Activated B cell treated with CpG ODN at 0.5 μM for 24 hours (primary cell): ENCODE data around the gene HRCT1. TPM values are rescaled to one million over a fixed set of nuclear protein-coding genes. Genes with fewer than 3 reads are reported as not detected.

Source experiments
- ATAC-seq: fragments of 200-7000 bp; cut with Tn5 transposase; one replicate; pipeline ENCODE4 v1.10.0; 2021; ENCODE audit warnings: low read depth, mild to moderate bottlenecking, moderate library complexity
- CTCF ChIA-PET: fragments of 350-600 bp; sonication (Branson Sonifier 250); formaldehyde crosslinking; loops from one replicate; lab custom pipeline; 2021; ENCODE audit warnings: antibody characterized with exemption; lab: Charles Lee
- POLR2A ChIA-PET: fragments of 350-600 bp; sonication (Branson Sonifier 250); formaldehyde crosslinking; loops from one replicate; lab custom pipeline; 2021; ENCODE audit warnings: antibody characterized with exemption; lab: Charles Lee
- DNase-seq: peaks from one replicate; pipeline ENCODE4 v3.0.0; 2022
- H3K27ac Mint-ChIP-seq: one replicate; pipeline ENCODE4 v1.8.0; 2020; ENCODE audit warnings: mixed read lengths
- H3K27me3 Mint-ChIP-seq: one replicate; pipeline ENCODE4 v1.8.0; 2021; ENCODE audit warnings: mixed read lengths
- H3K36me3 Mint-ChIP-seq: one replicate; pipeline ENCODE4 v1.8.0; 2021; ENCODE audit warnings: low read depth, mixed read lengths
- H3K4me1 Mint-ChIP-seq: one replicate; pipeline ENCODE4 v1.8.0; 2021; ENCODE audit warnings: mixed read lengths
- H3K4me3 Mint-ChIP-seq: one replicate; pipeline ENCODE4 v1.8.0; 2020; ENCODE audit warnings: mild to moderate bottlenecking, mixed read lengths
- H3K9me3 Mint-ChIP-seq: one replicate; pipeline ENCODE4 v1.8.0; 2020; ENCODE audit warnings: mixed read lengths
- CTCF ChIP-seq: fragments of 200-600 bp; IDR thresholded peaks from one replicate; pipeline ENCODE4 v1.8.0; 2022; ENCODE audit warnings: antibody characterized with exemption, mild to moderate bottlenecking
- intact Hi-C: fragments of 100-400 bp; cut with micrococcal nuclease; formaldehyde crosslinking; loops from one replicate; pipeline ENCODE4 v1.15.1; 2024
- total RNA-seq: library from RNA; stranded (reverse); gene quantifications from 2 replicates; pipeline ENCODE4 v1.2.3, GENCODE V29; 2022

The HRCT1 gene
- total RNA-seq, 1 donor from 2014 or later: not detected

GRCh38 chr9:35954942-35955546 lies 49.0 kb downstream of the HRCT1 start:
- Mint-ChIP-seq H3K4me3 (no peak overlapping the region), H3K36me3 (no peaks in the 10 kb centered on the region), H3K4me1 (no peaks in the 10 kb centered on the region), H3K9me3 (no peaks in the 10 kb centered on the region), H3K27me3 (peaks cover 22% of the 10 kb centered on the region), H3K27ac (no peak overlapping the region)
- intact Hi-C loops: loop anchor here (1.0 kb wide), 5 partner anchors 52 to 374 kb away; no protein-coding TSS in a partner anchor
- peak; percentile 86 for TF ChIP-seq CTCF
- ChIA-PET CTCF (interaction anchor here (0.8 to 3.6 kb wide), 16 partner anchors 8 to 374 kb away, joined by 3 to 58 read pairs (median 4); partner anchors contain the start of gene RECK), POLR2A (no interaction called here)
- ATAC-seq (peak; percentile 75), DNase-seq (no peak)

GRCh38 chr9:35956651-35957050 lies 50.6 kb downstream of the HRCT1 start:
- TF ChIP-seq CTCF: no peak
- no peak for ATAC-seq
- CTCF ChIA-PET: interaction anchor here (1.0 to 3.6 kb wide), 2 partner anchors 51 to 67 kb away, joined by 3 to 58 read pairs; no protein-coding TSS in a partner anchor
- H3K27ac Mint-ChIP-seq: no peak overlapping the region
- no peaks in the 10 kb centered on the region for H3K36me3 Mint-ChIP-seq
- no peaks in the 10 kb centered on the region for H3K4me1 Mint-ChIP-seq
- POLR2A ChIA-PET: no interaction called here
- intact Hi-C loops: no loop called here
- no peaks in the 10 kb centered on the region for H3K9me3 Mint-ChIP-seq
- H3K27me3 Mint-ChIP-seq: peaks cover 23% of the 10 kb centered on the region
- no peak overlapping the region for H3K4me3 Mint-ChIP-seq
- DNase-seq: no peak

Other genes starting within 250 kb of the HRCT1 start
- gene RMRP, start 248.2 kb upstream of the HRCT1 start, total RNA-seq: 8,247 and 9,516 TPM in 2 replicates
- 32.5 and 34.5 TPM in 2 replicates for gene CCDC107, start 247.9 kb upstream of the HRCT1 start, total RNA-seq
- 0.59 and 0.89 TPM in 2 replicates for gene ARHGEF39, start 241.0 kb upstream of the HRCT1 start, total RNA-seq
- gene CA9, start 232.3 kb upstream of the HRCT1 start, total RNA-seq: 0.86 TPM in 1 of 2 replicates, not detected in the other
- gene TPM2, start 216.3 kb upstream of the HRCT1 start, total RNA-seq: 1.9 and 2.0 TPM in 2 replicates
- 327 and 362 TPM in 2 replicates for gene TLN1, start 174.0 kb upstream of the HRCT1 start, total RNA-seq
- 13.8 and 16.9 TPM in 2 replicates for gene CREB3, start 173.5 kb upstream of the HRCT1 start, total RNA-seq
- 93.4 and 104 TPM in 2 replicates for gene GBA2, start 157.0 kb upstream of the HRCT1 start, total RNA-seq
- 23.8 and 25.4 TPM in 2 replicates for gene RGP1, start 156.9 kb upstream of the HRCT1 start, total RNA-seq
- 0.78 and 1.2 TPM in 2 replicates for gene MSMP, start 151.9 kb upstream of the HRCT1 start, total RNA-seq
- gene NPR2, start 114.6 kb upstream of the HRCT1 start, total RNA-seq: 4.4 and 4.6 TPM in 2 replicates
- 1.8 and 4.0 TPM in 2 replicates for gene SPAG8, start 93.9 kb upstream of the HRCT1 start, total RNA-seq
- gene HINT2, start 91.2 kb upstream of the HRCT1 start, total RNA-seq: 27.9 and 34.0 TPM in 2 replicates
- gene FAM221B, start 77.5 kb upstream of the HRCT1 start, total RNA-seq: not detected in 2 replicates
- gene TMEM8B, start 77.0 kb upstream of the HRCT1 start, total RNA-seq: 5.0 and 8.0 TPM in 2 replicates
- not detected in 2 replicates for gene OR13J1, start 35.8 kb upstream of the HRCT1 start, total RNA-seq
- not detected in 2 replicates for gene SPAAR, start 3.3 kb downstream of the HRCT1 start, total RNA-seq
- gene OR2S2, start 52.0 kb downstream of the HRCT1 start, total RNA-seq: not detected in 2 replicates
- 4.2 and 5.0 TPM in 2 replicates for gene RECK, start 130.7 kb downstream of the HRCT1 start, total RNA-seq
- gene GLIPR2, start 230.5 kb downstream of the HRCT1 start, total RNA-seq: 13.6 and 14.3 TPM in 2 replicates